Vagina (tissue), 2 donors: ENCODE results near the gene CSMD2.

Experiments used
- CTCF ChIP-seq, 3 experiments: fragments of 450-650 bp in 2 of 3; fragments of 200-600 bp in 1 of 3; sonication (generic) in 1 of 3; IDR thresholded peaks; one replicate each; pipeline ENCODE4 v1.5.1; 2017 to 2019; ENCODE audit warnings: antibody characterized with exemption in 3 of 3, mild to moderate bottlenecking in 2 of 3, moderate library complexity in 2 of 3
- POLR2A ChIP-seq, 2 donors: fragments of 450-650 bp; IDR thresholded peaks; one replicate each; pipeline ENCODE4 v1.6.1; 2017; ENCODE audit warnings: antibody characterized with exemption in 2 of 2, mild to moderate bottlenecking in 2 of 2, moderate library complexity in 2 of 2
- POLR2AphosphoS5 ChIP-seq, 2 donors: sonication (generic); formaldehyde crosslinking; IDR thresholded peaks; one replicate each; pipeline ENCODE4 v1.9.0; 2017; ENCODE audit warnings: antibody characterized with exemption in 2 of 2, mild to moderate bottlenecking in 2 of 2, low read depth in 1 of 2; ENCODE audit not compliant: insufficient read depth in 1 of 2

- TF ChIP-seq CTCF (IDR thresholded peaks at IDR 0.05): no peak
- no peak for TF ChIP-seq POLR2A (IDR thresholded peaks at IDR 0.05)
- TF ChIP-seq POLR2AphosphoS5 (IDR thresholded peaks at IDR 0.05; ENCODE audit: insufficient read depth in 1 of 2, low read depth in 1 of 2): no peak
Measured at GRCh38 chr1:34028381-34029055, 136.5 kb downstream of the CSMD2 start.
